ENCODE data around the gene SLC7A11. TPM values are rescaled to one million over a fixed set of nuclear protein-coding genes. Genes with fewer than 3 reads are reported as not detected.

Gene SLC7A11
- total and polyA plus RNA-seq, 2 of the 4 experiments (the other 2 are of a cell fraction): 8.3 to 24.7 TPM

- dilution Hi-C loops (cut with HindIII; ENCODE audit: low sequenced_read_pairs, unreplicated experiment): no loop called here
- TF ChIP-seq NFE2L2 (IDR thresholded peaks at IDR 0.05; ENCODE audit: low read depth, low read length) (peak; percentile 61; the same call in 1 of the 2 replicates), CHD1 (IDR thresholded peaks at IDR 0.05; ENCODE audit: low read depth, low read length) (no peak), FOS (IDR thresholded peaks at IDR 0.05; ENCODE audit: low read depth, low read length) (no peak), BHLHE40 (IDR thresholded peaks at IDR 0.05; ENCODE audit: low read depth, low read length) (no peak), MAZ (IDR thresholded peaks at IDR 0.05; ENCODE audit: borderline replicate concordance, low read depth, low read length) (no peak), MAFK (IDR thresholded peaks at IDR 0.05; ENCODE audit: low read depth, low read length) (peak; percentile 52; the same call in 1 of the 2 replicates), POLR2A (IDR thresholded peaks at IDR 0.05; ENCODE audit: low read depth, low read length) (peak; percentile 58), CTCF (conservative IDR thresholded peaks at IDR 0.05; ENCODE audit: low read depth, low read length) (0 out of 2 replicates have a peak, but pooled peaks have one; percentile 9), RFX5 (IDR thresholded peaks at IDR 0.05; ENCODE audit: low read depth, low read length) (no peak; the same call in 1 of the 2 replicates), MXI1 (IDR thresholded peaks at IDR 0.05; ENCODE audit: borderline replicate concordance, low read depth, low read length) (no peak), CEBPB (IDR thresholded peaks at IDR 0.05; ENCODE audit: low read depth, low read length) (peak; percentile 88), SMC3 (IDR thresholded peaks at IDR 0.05; ENCODE audit: low read depth, low read length) (no peak), RCOR1 (IDR thresholded peaks at IDR 0.05; ENCODE audit: insufficient replicate concordance, low read length) (peak; percentile 23)
- TF ChIP-seq, protein P1, sequence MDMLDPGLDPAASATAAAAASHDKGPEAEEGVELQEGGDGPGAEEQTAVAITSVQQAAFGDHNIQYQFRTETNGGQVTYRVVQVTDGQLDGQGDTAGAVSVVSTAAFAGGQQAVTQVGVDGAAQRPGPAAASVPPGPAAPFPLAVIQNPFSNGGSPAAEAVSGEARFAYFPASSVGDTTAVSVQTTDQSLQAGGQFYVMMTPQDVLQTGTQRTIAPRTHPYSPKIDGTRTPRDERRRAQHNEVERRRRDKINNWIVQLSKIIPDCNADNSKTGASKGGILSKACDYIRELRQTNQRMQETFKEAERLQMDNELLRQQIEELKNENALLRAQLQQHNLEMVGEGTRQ (IDR thresholded peaks at IDR 0.05; ENCODE audit: low read depth, low read length): no peak
- TF ChIP-seq, protein P2, sequence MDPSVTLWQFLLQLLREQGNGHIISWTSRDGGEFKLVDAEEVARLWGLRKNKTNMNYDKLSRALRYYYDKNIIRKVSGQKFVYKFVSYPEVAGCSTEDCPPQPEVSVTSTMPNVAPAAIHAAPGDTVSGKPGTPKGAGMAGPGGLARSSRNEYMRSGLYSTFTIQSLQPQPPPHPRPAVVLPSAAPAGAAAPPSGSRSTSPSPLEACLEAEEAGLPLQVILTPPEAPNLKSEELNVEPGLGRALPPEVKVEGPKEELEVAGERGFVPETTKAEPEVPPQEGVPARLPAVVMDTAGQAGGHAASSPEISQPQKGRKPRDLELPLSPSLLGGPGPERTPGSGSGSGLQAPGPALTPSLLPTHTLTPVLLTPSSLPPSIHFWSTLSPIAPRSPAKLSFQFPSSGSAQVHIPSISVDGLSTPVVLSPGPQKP (IDR thresholded peaks at IDR 0.05; ENCODE audit: borderline replicate concordance, low read depth, low read length): no peak
Measured at GRCh38 chr4:138222046-138222445, 20.1 kb downstream of the SLC7A11 start.

More at GRCh38 chr4:138222046-138222445, 20.1 kb downstream of the SLC7A11 start:
- peak; percentile 93 for DNase-seq
- in situ Hi-C loops (cut with MboI; ENCODE audit: low sequenced_read_pairs): loop anchor here (25.0 kb wide), 1 partner anchor 640 kb away; no protein-coding TSS in a partner anchor
- Histone ChIP-seq H3K27me3 (ENCODE audit: control insufficient read depth, insufficient read depth, low read length) (no peaks in the 10 kb centered on the region), H2AK5ac (ENCODE audit: low read depth, low read length) (peak overlapping the region; percentile 21; the same call in 1 of the 2 replicates), H3K4me3 (ENCODE audit: insufficient read depth, low read depth, low read length) (no peak overlapping the region), H3K56ac (ENCODE audit: extremely low read depth, insufficient read depth, low read length) (peak overlapping the region; percentile 91), H3K23ac (ENCODE audit: low read depth, low read length) (peak overlapping the region; percentile 93; the same call in 1 of the 2 replicates), H2BK15ac (ENCODE audit: low read depth, low read length) (no peak overlapping the region), H2AK9ac (replicated peaks; ENCODE audit: low read depth, low read length, poor library complexity) (no peak overlapping the region), H3K27ac (ENCODE audit: insufficient read depth, low read length) (peak overlapping the region; percentile 35), H3K9ac (ENCODE audit: low read depth, low read length) (peak overlapping the region; percentile 60; the same call in 1 of the 2 replicates), H3K14ac (replicated peaks; ENCODE audit: low read depth, low read length) (peak overlapping the region; percentile 56; the same call in 1 of the 2 replicates), H2BK5ac (ENCODE audit: low read depth, low read length, poor library complexity, severe bottlenecking) (peak overlapping the region; percentile 94), H4K20me1 (ENCODE audit: insufficient read depth, low read length) (no peaks in the 10 kb centered on the region), H3K36me3 (ENCODE audit: control insufficient read depth, insufficient read depth, low read length) (peaks cover 19% of the 10 kb centered on the region), H3K79me1 (ENCODE audit: low read depth in 1 of 2, low read length in 2 of 2) (peaks cover 10 to 25% of the 10 kb centered on the region in 2 experiments; a peak in 3 of 4 replicates), H4K8ac (ENCODE audit: low read depth in 2 of 2, low read length in 2 of 2) (peak overlapping the region; percentile 48 to 78; a peak in 3 of 4 replicates), H3K4me1 (ENCODE audit: control insufficient read depth, insufficient read depth, low read length) (peaks cover 12% of the 10 kb centered on the region), H2BK120ac (ENCODE audit: low read depth, low read length) (peak overlapping the region; percentile 92), H3K4me2 (ENCODE audit: low read depth, low read length) (peak overlapping the region; percentile 38; the same call in 1 of the 2 replicates), H4K5ac (ENCODE audit: low read depth, low read length) (peak overlapping the region; percentile 31; the same call in 1 of the 2 replicates), H3K4ac (ENCODE audit: low read depth, low read length) (peak overlapping the region; percentile 90), H3K18ac (ENCODE audit: low read depth, low read length) (peak overlapping the region; percentile 52; the same call in 1 of the 2 replicates), H2BK20ac (ENCODE audit: low read depth, low read length) (peak overlapping the region; percentile 74), H3K9me3 (ENCODE audit: control insufficient read depth, insufficient read depth, low read length) (no peaks in the 10 kb centered on the region), H2AFZ (replicated peaks; ENCODE audit: low read length, poor library complexity) (peak overlapping the region; percentile 7), H3K9me1 (ENCODE audit: insufficient read depth, low read length) (no peaks in the 10 kb centered on the region), H4K91ac (ENCODE audit: insufficient read depth, low read depth, low read length) (peak overlapping the region; percentile 41)
- peak; percentile 89 for ATAC-seq (ENCODE audit: low read depth)
- ChIA-PET POLR2A (ENCODE audit: unreplicated experiment) (interaction anchor here (0.6 kb wide), 1 partner anchor 14 kb away, joined by 3 read pairs; no protein-coding TSS in a partner anchor), CTCF (no interaction called here)
- intact Hi-C loops (cut with micrococcal nuclease): loop anchor here (5.0 to 10.0 kb wide), 2 partner anchors 460 to 653 kb away; no protein-coding TSS in a partner anchor
- WGBS, 2 experiments (ENCODE audit: extremely low coverage in 2 of 2, insufficient read length in 1 of 2): 7% methylated on average over 3 of the region's 4 CpGs; no CpG with 5 or more reads in 1 of the 2 experiments
- BruUV-seq (replicated peaks): no TSS peak

Measured in IMR-90 (cell line).